Sigmoid colon (tissue), 4 donors: ENCODE data around the gene KCNQ2.

Experiments used
- EP300 ChIP-seq, 4 donors: sonication (generic); formaldehyde crosslinking; IDR thresholded peaks; one replicate each; pipeline ENCODE4 v1.6.1; 2017; ENCODE audit warnings: antibody characterized with exemption in 4 of 4
- POLR2A ChIP-seq, 2 donors: fragments of 450-650 bp; IDR thresholded peaks; one replicate each; pipeline ENCODE4 v1.6.1; 2016; ENCODE audit warnings: antibody characterized with exemption in 2 of 2, mild to moderate bottlenecking in 2 of 2, moderate library complexity in 2 of 2
- TF ChIP-seq, protein P1 (sequence below), 4 experiments: fragments of 450-650 bp in 3 of 4; fragments of 200-600 bp in 1 of 4; IDR thresholded peaks; one replicate each; pipeline ENCODE4 v1.5.1; 2016 to 2019; ENCODE audit warnings: antibody characterized with exemption in 4 of 4, mild to moderate bottlenecking in 3 of 4, moderate library complexity in 2 of 4

GRCh38 chr20:63386491-63386890, 86.0 kb downstream of the KCNQ2 start:
- TF ChIP-seq, protein P1, sequence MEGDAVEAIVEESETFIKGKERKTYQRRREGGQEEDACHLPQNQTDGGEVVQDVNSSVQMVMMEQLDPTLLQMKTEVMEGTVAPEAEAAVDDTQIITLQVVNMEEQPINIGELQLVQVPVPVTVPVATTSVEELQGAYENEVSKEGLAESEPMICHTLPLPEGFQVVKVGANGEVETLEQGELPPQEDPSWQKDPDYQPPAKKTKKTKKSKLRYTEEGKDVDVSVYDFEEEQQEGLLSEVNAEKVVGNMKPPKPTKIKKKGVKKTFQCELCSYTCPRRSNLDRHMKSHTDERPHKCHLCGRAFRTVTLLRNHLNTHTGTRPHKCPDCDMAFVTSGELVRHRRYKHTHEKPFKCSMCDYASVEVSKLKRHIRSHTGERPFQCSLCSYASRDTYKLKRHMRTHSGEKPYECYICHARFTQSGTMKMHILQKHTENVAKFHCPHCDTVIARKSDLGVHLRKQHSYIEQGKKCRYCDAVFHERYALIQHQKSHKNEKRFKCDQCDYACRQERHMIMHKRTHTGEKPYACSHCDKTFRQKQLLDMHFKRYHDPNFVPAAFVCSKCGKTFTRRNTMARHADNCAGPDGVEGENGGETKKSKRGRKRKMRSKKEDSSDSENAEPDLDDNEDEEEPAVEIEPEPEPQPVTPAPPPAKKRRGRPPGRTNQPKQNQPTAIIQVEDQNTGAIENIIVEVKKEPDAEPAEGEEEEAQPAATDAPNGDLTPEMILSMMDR (IDR thresholded peaks at IDR 0.05), result no peak
- TF ChIP-seq EP300 (IDR thresholded peaks at IDR 0.05) (no peak), POLR2A (IDR thresholded peaks at IDR 0.05) (no peak)
